Body of pancreas (tissue), 4 donors: ENCODE results near the gene LMBRD1.

ENCODE experiments used
- POLR2A ChIP-seq, 3 donors: fragments of 450-650 bp; IDR thresholded peaks; one replicate each; pipeline ENCODE4 v1.6.1; 2016; ENCODE audit warnings: antibody characterized with exemption in 3 of 3, mild to moderate bottlenecking in 2 of 3
- TF ChIP-seq, protein P1 (sequence below), 7 experiments: fragments of 450-650 bp in 4 of 7; fragments of 200-600 bp in 3 of 7; sonication (generic) in 3 of 7; IDR thresholded peaks; one replicate each; pipeline ENCODE4 v1.5.1; 2016 to 2019; ENCODE audit warnings: antibody characterized with exemption in 7 of 7

- TF ChIP-seq, protein P1, sequence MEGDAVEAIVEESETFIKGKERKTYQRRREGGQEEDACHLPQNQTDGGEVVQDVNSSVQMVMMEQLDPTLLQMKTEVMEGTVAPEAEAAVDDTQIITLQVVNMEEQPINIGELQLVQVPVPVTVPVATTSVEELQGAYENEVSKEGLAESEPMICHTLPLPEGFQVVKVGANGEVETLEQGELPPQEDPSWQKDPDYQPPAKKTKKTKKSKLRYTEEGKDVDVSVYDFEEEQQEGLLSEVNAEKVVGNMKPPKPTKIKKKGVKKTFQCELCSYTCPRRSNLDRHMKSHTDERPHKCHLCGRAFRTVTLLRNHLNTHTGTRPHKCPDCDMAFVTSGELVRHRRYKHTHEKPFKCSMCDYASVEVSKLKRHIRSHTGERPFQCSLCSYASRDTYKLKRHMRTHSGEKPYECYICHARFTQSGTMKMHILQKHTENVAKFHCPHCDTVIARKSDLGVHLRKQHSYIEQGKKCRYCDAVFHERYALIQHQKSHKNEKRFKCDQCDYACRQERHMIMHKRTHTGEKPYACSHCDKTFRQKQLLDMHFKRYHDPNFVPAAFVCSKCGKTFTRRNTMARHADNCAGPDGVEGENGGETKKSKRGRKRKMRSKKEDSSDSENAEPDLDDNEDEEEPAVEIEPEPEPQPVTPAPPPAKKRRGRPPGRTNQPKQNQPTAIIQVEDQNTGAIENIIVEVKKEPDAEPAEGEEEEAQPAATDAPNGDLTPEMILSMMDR (IDR thresholded peaks at IDR 0.05), result no peak
- TF ChIP-seq POLR2A (IDR thresholded peaks at IDR 0.05), result no peak
Measured at GRCh38 chr6:69841862-69842261, 45.1 kb upstream of the LMBRD1 start.
